ENCODE measurements around the gene C1orf167.

- no peak for TF ChIP-seq CTCF (IDR thresholded peaks at IDR 0.05)
- no peak for TF ChIP-seq EZH2 (IDR thresholded peaks at IDR 0.05)
These were observed 9.5 kb upstream of the C1orf167 start for GRCh38 chr1:11752359-11753088.
